Middle frontal gyrus (tissue), 1 donor: ENCODE data around the gene JTB.

Experiments used
- DNase-seq: peaks from one replicate; pipeline ENCODE4 v3.0.0-alpha.2; 2015; ENCODE audit warnings: low spot score; ENCODE audit errors: extremely low spot score

Gene JTB

DNA sequence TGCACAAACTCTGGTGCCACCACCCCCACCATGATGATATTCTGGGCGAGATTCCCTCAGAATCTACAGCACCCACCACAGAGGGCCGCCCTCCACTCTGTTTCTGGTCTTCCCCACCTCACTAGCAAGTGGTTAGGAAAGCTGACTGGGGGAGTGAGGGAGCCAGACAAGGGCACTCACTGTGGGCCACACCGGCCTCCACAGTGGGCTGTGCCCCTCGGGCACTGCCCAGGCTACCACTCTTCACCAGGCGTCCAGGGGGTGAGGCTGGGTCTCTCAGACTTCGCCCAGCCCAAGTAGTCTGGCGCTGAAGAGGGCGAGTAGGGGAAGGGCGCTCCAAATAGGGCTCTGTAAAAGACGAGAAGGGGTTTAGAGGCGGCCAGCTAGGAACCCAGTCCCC lies 43.5 kb downstream of the JTB start:
- no peak for DNase-seq

DNA sequence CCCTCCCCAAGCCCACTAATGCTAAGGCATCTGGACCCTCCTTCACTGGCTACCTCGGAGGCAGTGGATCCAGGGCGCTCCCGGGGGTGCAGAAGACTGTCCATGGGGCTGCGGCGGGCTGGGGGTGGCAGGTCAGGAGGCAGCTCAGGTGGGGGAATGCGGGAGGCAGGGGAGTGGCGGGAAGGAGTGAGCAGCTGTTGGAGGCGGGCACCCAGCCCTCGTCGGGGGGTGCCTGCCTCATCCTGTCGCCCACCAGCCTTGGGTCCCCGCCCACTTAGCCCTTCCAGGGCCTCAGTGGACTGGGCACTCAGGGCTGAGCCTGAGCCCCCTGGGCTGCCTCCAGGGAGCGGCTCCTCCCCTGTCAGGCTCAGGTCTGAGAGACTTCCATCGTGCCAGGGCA lies 44.0 kb downstream of the JTB start:
- no peak for DNase-seq

DNA sequence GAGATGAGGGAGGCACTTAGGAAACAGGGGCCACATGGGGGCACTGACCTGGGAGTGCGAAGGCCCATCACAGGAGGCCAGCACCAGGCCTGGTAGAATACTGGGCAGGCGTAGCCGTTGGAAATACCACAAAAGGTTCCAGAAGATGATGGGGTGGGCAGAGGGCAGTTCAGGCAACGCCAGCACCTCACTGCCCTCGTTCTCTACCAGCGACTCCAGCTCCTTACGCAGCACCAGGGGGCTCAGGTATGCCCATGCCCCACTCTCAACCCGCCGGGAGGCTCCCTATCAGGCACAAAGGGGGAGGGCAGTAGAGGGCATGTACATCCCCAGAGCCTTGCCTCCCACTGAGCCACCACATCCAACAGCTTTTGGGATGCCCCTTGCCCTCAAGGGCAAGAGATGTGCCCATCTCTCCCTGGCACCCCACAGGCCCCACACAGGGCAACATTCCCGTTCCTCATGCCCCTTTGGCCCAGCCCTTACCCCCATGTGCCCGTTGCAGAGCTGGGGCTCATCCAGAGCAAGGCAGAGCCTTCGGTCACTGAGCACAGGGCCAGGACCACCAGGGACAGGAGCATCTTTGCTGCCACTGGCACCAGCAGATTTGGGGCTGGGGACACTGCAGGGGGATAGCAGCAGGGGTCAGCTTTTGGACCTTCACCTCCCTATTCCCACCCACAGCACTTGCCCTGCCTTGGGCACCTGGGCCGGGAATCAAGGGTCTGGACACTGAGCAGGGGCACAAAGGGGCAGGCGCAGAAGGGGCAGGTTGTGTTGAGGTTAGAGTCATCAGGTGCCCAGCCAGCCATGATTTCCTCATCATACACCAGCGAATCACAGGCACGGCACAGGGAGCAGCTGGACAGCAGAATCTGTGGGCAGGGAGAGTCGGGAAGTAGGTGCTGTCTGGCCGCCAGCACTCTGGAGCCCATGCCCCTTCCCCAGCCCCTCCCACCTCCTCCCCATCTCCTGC lies 45.0 kb downstream of the JTB start:
- DNase-seq, result no peak

DNA sequence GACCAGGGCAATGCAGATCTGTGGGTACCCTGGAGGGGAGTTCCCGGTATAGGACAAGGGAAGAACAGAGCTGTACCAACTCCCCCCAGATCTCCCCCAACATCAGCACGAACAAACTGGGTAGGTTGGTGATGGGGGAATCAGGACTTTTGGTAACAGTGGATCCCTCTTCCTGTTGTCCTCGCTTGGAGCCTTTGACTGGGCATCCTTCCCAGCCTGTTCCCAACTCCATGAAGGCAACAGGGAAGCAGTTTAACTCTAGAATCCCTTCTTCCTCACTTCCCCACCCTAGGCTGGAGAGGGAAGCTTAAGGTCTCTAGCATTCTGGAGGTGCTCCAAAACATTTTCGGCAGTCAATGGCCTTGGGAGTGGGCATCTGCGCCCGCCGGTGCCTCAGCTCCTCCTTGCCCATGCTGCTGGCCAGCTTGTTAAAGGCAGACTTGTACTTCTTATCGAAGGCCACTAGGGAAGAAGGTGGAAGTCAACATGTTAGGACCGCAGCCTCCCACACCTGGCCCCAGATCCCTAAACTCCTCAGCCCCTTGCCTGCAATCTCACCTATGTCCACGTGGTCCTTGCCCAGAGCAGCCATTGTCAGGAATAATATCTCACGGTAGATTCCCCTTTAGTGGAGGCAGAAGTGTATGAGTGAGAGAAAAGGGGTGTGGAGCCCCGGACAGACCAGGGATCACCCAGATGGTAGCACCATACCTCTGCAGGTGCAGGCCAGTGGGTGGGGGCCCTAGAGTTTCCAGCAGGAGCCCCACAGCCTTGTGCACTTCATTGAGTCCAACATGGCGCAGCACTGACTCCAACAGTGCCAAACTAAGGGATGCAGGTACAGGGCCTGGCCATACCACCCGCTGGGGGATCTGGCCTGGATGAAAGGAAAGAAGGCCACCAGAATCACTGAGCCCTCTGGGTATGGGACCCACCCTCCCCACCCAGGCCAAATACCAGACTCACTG lies 47.2 kb downstream of the JTB start:
- DNase-seq, result no peak

DNA sequence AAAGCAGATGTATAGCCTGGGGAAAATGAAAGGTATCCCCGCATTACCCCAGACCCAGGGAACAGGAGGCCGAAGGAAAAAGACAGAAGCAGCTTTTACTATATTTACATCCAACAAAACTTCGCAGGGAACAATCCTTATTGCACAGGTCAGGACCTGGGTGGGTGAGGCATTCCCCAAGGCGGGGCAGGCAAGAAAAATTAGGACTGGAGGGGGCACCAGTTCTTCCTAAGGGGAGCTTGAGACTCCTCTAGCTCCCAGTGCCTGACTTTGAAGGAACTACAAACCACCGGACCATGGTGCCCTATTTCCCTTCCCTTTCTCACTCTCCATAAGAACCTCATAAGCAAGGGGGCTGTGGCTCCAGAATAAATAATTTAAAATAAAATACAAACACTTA lies 48.0 kb downstream of the JTB start:
- DNase-seq, result no peak

DNA sequence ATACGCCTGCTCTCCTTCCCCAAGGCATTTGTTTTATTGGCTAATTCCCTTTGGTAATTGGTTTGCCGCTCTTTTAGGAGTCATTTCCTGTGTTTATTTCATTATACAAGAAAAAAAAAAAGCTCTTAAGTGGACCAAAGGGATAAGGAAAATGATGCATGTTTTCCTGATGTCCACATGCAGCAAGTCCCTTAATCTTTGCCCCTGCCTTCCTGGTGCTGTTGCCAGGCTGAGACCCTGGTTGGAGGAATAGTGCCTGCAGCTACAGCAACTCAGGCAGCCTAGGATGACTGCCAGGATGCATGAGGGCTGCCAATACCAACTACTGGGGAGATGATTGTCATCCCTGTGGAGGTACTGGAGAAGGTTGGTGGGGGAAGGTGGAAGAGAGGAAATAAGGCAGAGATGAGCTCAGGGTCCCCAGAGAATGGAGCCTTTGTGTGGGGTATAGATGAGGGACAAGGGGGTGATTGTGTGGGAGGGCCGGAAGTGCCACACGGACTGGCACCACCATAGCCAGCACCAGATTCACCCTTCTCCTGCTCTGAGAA lies 48.6 kb downstream of the JTB start:
- DNase-seq, result no peak

DNA sequence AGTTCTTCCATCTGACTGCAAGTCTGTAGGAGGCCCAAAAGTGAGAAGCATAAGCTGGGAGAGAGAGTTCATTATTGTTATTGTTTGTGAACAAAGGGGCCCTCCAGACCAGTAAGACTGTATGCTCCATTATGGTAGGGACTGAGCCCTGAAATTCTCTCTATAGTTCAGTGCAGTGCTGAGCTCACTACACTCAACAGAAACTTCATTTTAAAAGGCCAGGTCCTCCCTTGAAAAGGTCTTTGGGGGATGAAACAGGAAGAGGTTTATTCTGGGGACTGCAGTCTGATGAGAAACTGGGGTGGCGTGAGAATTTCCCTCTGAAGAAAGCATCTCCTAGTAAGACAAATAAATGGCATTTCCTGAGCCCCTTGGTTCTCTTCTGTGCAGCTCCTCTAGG lies 49.2 kb downstream of the JTB start:
- no peak for DNase-seq

DNA sequence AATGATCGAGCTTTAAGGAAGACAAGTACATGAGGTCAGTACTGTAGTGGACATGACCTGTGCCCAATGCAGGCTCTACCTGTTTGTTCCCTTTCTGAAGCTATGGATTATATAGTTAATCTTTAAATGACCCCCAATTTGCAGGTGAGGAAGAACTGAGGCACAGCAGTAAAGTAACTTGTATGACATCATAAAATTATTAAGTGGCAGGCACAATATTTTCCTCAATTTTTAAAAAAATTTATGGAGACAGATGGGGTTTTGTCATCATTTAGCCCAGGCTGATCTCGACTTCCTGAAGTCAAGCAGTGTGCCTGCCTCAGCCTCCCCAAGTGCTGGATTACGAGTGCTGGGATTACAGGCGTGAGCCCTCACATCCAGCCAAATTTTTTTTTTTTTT lies 51.1 kb downstream of the JTB start:
- no peak for DNase-seq
